Erythroblast (primary cell): Measurements from ENCODE around the gene IFNK.

Source experiments
- GATA1 ChIP-seq: IDR thresholded peaks from 2 replicates; pipeline ENCODE4 v1.6.1; 2011; ENCODE audit warnings: low read depth, mild to moderate bottlenecking, control low read depth, low read length, moderate library complexity
- POLR2A ChIP-seq: IDR thresholded peaks from 2 replicates; pipeline ENCODE4 v1.6.1; 2011; ENCODE audit warnings: mild to moderate bottlenecking, low read length

GRCh38 chr9:27541740-27542139 is 17.6 kb downstream of the IFNK start:
- no peak for TF ChIP-seq POLR2A
- TF ChIP-seq GATA1 = no peak
